Left cardiac atrium (tissue), 4 donors: ENCODE results near the gene DKK3. TPM values are rescaled to one million over a fixed set of nuclear protein-coding genes. Genes with fewer than 3 reads are reported as not detected.

Experiments used
- ATAC-seq, 2 donors: fragments of 200-7000 bp; cut with Tn5 transposase; one replicate each; pipeline ENCODE4 v1.9.1; 2020; ENCODE audit warnings: mild to moderate bottlenecking in 2 of 2, moderate library complexity in 2 of 2
- DNase-seq: peaks from one replicate; pipeline ENCODE4 v3.0.0-alpha.2; 2020
- intact Hi-C, 2 donors: fragments of 100-400 bp; cut with DNase I; formaldehyde crosslinking; loops; one replicate each; pipeline versions ENCODE4 v1.14.1 to v1.15.1; 2022 to 2023
- total RNA-seq, 2 donors: library from RNA; stranded (reverse); fragmentation: NEBNext Ultra II Directional; extraction: Animal tissue kit (Norgen Biotek cat#: 25700); gene quantifications; one replicate each; pipeline ENCODE4 v1.2.1, GENCODE V29; 2021
- donor health status: DM: no; HTN: yes; CAD: no.
- donor health status: DM: no; HTN: yes; CAD: no; lungs with severe emphysema.
- donor health status: DM: yes; HTN: yes; CAD: no.
- donor health status: Dilated cardiomyopathy.

The DKK3 gene
- total RNA-seq, 2 donors from 2014 or later: 1,563 to 1,610 TPM

DNA sequence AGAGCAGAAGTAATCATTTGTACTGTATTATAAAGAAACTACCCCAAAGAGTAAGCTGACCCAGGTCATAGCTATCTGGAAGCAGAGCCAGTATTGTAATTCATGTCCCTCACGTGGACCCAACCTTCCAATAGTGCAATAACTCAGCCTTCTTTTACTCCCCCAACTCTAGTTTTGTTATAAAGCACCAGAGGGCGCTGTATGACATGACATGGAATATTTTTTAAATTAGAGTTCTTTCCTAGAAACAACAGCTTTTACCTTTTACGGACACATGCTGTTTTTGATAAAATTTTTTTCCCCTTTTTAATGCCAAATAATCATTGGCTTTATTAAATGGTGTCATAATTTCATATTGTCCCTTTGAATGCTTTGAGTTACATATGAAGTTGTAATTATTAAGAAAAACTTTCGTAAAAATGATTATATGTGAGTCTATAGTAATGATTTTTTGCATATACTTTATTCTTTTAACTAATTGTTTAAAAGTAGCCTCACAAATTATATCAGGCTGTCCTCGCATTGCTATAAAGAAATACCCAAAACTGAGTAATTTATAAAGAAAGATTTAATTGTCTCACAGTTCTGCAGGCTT, 76.9 kb downstream of the DKK3 start:
- intact Hi-C loops: loop anchor here (2.0 to 10.0 kb wide), 3 partner anchors 111 to 343 kb away; no protein-coding TSS in a partner anchor
- DNase-seq (no peak), ATAC-seq (peak; percentile 80 to 82)

- DNase-seq: no peak
- no peak for ATAC-seq
- intact Hi-C loops: loop anchor here (2.0 to 10.0 kb wide), 3 partner anchors 113 to 345 kb away; no protein-coding TSS in a partner anchor
Observed at GRCh38 chr11:11929920-11930319, 78.5 kb downstream of the DKK3 start.

GRCh38 chr11:11923828-11924227, 84.6 kb downstream of the DKK3 start:
- no peak for ATAC-seq
- intact Hi-C loops: no loop called here
- DNase-seq: no peak

GRCh38 chr11:11916981-11917399, 91.4 kb downstream of the DKK3 start:
- no peak for DNase-seq
- intact Hi-C loops: no loop called here

DNA sequence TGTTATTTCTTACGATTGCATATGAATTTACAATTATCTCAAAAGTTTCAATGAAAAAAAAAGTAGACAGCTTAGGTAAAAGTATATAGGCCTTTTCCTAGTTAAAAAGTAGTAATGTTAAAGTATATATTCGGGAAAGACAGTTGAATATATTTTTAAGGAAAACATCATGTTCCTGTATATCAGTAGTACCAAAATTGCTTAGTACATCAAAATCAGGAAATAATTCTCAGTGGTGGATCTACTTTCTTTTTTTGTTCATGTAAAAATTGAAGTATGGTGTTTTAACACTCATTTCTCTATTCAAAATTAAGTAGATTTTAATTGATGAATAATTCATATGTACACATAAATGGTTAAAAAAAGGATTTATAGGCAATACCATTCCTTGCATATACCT, 92.8 kb downstream of the DKK3 start:
- intact Hi-C loops: no loop called here
- no peak for ATAC-seq
- DNase-seq: no peak

More at GRCh38 chr11:11916981-11917399, 91.4 kb downstream of the DKK3 start:
- peak; percentile 57 to 88 for ATAC-seq

- no peak for DNase-seq
- intact Hi-C loops: no loop called here
- ATAC-seq: no peak
Observed at GRCh38 chr11:11913395-11913794, 95.0 kb downstream of the DKK3 start.

Other genes with a start within 250 kb of the DKK3 start
- gene USP47, start 166.7 kb downstream of the DKK3 start, total RNA-seq: 10 to 100 TPM; 48.3 to 56.4 TPM
- gene MICAL2, start 102.0 kb upstream of the DKK3 start, total RNA-seq: 100 to 1,000 TPM in 1 of 2 donors, 10 to 100 TPM in 1; 74.5 to 128 TPM